BE2C (cell line): ENCODE data around the gene SORBS2.

Experiments
- DNase-seq: peaks from one replicate; pipeline ENCODE4 v3.0.0-alpha.2; 2020
- H3K27me3 ChIP-seq: fragments of 250-450 bp; sonication (Bioruptor Pico); 2 replicates; pipeline ENCODE4 v1.5.1; 2020; ENCODE audit warnings: mild to moderate bottlenecking
- H3K36me3 ChIP-seq: fragments of 250-450 bp; sonication (Bioruptor Pico); 2 replicates; pipeline ENCODE4 v1.5.1; 2020; ENCODE audit warnings: mild to moderate bottlenecking
- H3K4me1 ChIP-seq: fragments of 250-450 bp; sonication (Bioruptor Pico); 2 replicates; pipeline ENCODE4 v1.5.1; 2020
- H3K4me3 ChIP-seq: 2 replicates; pipeline ENCODE4 v1.5.1; 2011; ENCODE audit warnings: low read depth, low read length
- H3K9me3 ChIP-seq: fragments of 250-450 bp; sonication (Bioruptor Pico); 2 replicates; pipeline ENCODE4 v1.5.1; 2020
- TF ChIP-seq, protein P1 (sequence below): IDR thresholded peaks from 2 replicates; pipeline ENCODE4 v1.5.1; 2012; ENCODE audit warnings: mild to moderate bottlenecking, low read depth, low read length

The SORBS2 gene

DNA sequence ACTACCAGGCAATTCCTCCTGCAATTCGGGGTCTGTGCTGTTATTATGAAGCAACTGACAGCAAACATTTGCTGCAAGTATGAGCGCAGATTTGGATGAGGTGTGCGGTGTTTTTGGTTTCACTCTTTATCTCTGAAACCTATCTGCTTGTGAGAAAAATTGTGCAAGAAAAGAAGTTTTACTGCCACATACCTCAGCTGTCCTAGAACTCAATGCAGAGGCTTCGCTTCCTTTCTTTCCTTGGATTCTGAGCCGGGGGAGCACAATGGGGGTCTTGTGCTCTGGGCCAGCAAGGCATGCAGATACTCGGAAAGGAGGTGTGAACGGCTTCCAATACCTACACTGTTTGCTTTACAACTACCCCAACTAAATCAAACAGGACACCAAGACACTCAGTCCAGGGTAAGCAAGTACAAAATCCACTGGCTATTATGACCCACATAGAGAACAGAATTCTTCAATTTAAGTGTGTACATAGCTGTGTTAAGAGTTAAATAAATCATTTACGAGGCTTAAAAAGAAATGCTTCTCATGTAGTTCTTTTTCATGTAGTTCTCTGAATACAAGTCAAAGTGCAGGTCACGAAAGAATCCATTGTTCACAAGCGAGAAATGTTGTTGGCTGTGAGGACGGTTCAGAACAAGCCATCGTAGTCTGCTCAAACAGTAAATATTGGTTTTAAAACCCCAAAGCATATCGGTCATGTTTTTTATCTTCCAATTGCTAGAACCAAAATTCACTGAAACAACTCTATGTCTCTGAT, 1.1 kb downstream of the SORBS2 start:
- Histone ChIP-seq H3K4me3 (peak overlapping the region; percentile 83), H3K9me3 (no peaks in the 10 kb centered on the region), H3K4me1 (peaks cover 9% of the 10 kb centered on the region; the same call in 1 of the 2 replicates), H3K27me3 (no peaks in the 10 kb centered on the region), H3K36me3 (no peaks in the 10 kb centered on the region)
- TF ChIP-seq, protein P1, sequence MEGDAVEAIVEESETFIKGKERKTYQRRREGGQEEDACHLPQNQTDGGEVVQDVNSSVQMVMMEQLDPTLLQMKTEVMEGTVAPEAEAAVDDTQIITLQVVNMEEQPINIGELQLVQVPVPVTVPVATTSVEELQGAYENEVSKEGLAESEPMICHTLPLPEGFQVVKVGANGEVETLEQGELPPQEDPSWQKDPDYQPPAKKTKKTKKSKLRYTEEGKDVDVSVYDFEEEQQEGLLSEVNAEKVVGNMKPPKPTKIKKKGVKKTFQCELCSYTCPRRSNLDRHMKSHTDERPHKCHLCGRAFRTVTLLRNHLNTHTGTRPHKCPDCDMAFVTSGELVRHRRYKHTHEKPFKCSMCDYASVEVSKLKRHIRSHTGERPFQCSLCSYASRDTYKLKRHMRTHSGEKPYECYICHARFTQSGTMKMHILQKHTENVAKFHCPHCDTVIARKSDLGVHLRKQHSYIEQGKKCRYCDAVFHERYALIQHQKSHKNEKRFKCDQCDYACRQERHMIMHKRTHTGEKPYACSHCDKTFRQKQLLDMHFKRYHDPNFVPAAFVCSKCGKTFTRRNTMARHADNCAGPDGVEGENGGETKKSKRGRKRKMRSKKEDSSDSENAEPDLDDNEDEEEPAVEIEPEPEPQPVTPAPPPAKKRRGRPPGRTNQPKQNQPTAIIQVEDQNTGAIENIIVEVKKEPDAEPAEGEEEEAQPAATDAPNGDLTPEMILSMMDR, result no peak
- no peak for DNase-seq

DNA sequence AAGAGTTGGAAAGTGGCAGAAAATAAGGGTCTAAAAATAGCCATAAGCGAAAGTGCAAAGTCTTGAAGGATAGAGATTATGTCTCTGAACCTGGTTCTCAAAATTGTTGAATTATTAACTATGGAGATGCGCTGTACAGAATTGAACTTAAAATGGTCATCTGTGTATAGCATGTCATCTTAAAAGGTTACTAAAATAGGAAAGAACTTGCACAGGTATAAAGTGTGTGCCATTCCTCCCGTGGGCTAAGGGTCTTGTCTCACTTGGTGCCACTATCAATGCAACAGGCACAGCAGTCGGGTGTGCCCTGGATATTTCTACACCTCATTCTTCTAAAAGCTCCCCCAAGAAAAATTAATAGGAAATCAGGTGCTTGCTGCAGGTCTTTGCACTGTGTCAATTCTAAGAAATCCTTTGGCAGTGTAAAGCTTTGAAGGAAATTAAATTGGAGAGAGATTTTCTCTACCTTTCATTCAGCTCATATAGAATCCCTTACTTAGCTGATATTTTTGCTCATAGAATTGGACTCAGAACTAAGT, 2.4 kb downstream of the SORBS2 start:
- H3K4me3 ChIP-seq, result peak overlapping the region; percentile 83
- no peaks in the 10 kb centered on the region for H3K9me3 ChIP-seq
- peaks cover 9% of the 10 kb centered on the region; the same call in 1 of the 2 replicates for H3K4me1 ChIP-seq
- H3K27me3 ChIP-seq, result no peaks in the 10 kb centered on the region
- DNase-seq, result no peak
- TF ChIP-seq, protein P1, result no peak
- no peaks in the 10 kb centered on the region for H3K36me3 ChIP-seq

GRCh38 chr4:185809121-185809520, 2.9 kb downstream of the SORBS2 start:
- Histone ChIP-seq H3K36me3 (no peaks in the 10 kb centered on the region), H3K27me3 (no peaks in the 10 kb centered on the region), H3K4me3 (peak overlapping the region; percentile 83), H3K9me3 (no peaks in the 10 kb centered on the region), H3K4me1 (peaks cover 9% of the 10 kb centered on the region; the same call in 1 of the 2 replicates)
- TF ChIP-seq, protein P1, result no peak
- DNase-seq, result no peak

GRCh38 chr4:185805979-185806378, 6.0 kb downstream of the SORBS2 start:
- H3K4me1 ChIP-seq, result peaks cover 20% of the 10 kb centered on the region
- H3K9me3 ChIP-seq, result no peaks in the 10 kb centered on the region
- H3K36me3 ChIP-seq, result no peaks in the 10 kb centered on the region
- no peak for DNase-seq
- no peak overlapping the region for H3K4me3 ChIP-seq
- TF ChIP-seq, protein P1, result no peak
- no peaks in the 10 kb centered on the region for H3K27me3 ChIP-seq

DNA sequence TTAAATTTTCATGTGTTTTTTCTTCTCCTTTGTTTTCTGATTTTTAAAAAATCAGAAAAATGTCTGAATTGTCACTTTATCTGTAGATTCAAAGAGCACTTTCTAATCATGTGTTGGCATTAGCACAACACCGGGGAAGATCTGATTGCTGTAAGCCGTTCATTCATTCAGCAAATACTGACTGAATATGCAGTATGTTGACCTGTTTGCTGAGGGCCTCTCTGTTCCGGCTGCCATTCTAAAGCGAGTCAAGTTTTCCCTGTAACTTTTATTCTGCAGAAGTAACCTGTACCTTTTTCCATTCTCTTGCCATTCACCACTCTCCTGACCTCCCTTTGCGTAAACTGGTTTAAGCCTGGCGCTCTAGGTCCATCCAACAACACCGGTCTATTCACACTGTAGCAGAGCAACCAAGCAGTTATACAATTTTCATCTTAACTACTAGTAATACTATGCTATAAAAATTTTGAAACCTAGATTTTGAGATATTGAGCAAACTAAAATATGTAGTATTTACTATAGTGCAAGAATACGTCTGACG, 6.7 kb downstream of the SORBS2 start:
- Histone ChIP-seq H3K36me3 (no peaks in the 10 kb centered on the region), H3K4me3 (no peak overlapping the region), H3K27me3 (no peaks in the 10 kb centered on the region), H3K9me3 (no peaks in the 10 kb centered on the region), H3K4me1 (peaks cover 20% of the 10 kb centered on the region)
- TF ChIP-seq, protein P1, result no peak
- no peak for DNase-seq

DNA sequence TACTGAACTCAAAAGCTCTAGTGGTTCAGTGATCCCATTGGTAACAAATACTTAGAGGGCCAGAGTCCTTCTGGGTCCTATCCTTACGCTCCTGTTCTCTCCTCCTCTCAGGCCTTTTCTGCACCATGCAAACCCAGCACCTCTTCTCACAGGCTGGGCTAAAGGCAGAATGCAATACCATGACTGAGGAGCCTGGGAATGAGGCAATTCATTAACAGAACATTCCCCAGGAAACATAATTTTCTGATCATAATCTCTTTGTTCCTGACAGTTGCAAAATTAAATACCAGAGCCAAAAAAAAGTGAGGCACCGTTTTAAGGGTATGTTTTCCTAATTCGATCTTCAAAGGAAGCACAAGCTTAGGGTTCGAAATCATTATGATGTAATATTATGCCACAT, 9.0 kb downstream of the SORBS2 start:
- H3K36me3 ChIP-seq, result no peaks in the 10 kb centered on the region
- no peak for DNase-seq
- H3K4me1 ChIP-seq, result peaks cover 16% of the 10 kb centered on the region
- H3K4me3 ChIP-seq, result no peak overlapping the region
- TF ChIP-seq, protein P1, result no peak
- H3K9me3 ChIP-seq, result no peaks in the 10 kb centered on the region
- H3K27me3 ChIP-seq, result no peaks in the 10 kb centered on the region
